Mesenchymal stem cell (in vitro differentiated cells and primary cell): ENCODE results near the gene ST3GAL5.

Source experiments
- DNase-seq: peaks from one replicate; pipeline ENCODE4 v3.0.0-alpha.2; 2013
- H2AFZ ChIP-seq: one replicate; pipeline ENCODE4 v1.6.1; 2013; ENCODE audit warnings: low read depth, mild to moderate bottlenecking, control low read depth, inconsistent platforms, low read length, moderate library complexity
- H2AK5ac ChIP-seq: 2 replicates; pipeline ENCODE4 v1.6.1; 2013; ENCODE audit warnings: low read length, moderate library complexity, mild to moderate bottlenecking, inconsistent platforms; ENCODE audit not compliant: severe bottlenecking
- H2BK120ac ChIP-seq: one replicate; pipeline ENCODE4 v1.6.1; 2013; ENCODE audit warnings: low read depth, mild to moderate bottlenecking, inconsistent platforms, low read length, moderate library complexity
- H2BK12ac ChIP-seq, 2 experiments: one replicate each; pipeline ENCODE4 v1.6.1; 2013; ENCODE audit warnings: inconsistent platforms in 2 of 2, low read length in 2 of 2, mild to moderate bottlenecking in 2 of 2, moderate library complexity in 2 of 2, control low read depth in 1 of 2
- H2BK15ac ChIP-seq: one replicate; pipeline ENCODE4 v1.6.1; 2013; ENCODE audit warnings: mild to moderate bottlenecking, low read depth, inconsistent platforms; ENCODE audit not compliant: poor library complexity, severe bottlenecking
- H2BK5ac ChIP-seq: 2 replicates; pipeline ENCODE4 v1.6.1; 2013; ENCODE audit warnings: low read depth, mild to moderate bottlenecking, low read length, control low read depth, inconsistent platforms; ENCODE audit not compliant: poor library complexity, severe bottlenecking
- H3K14ac ChIP-seq, 2 experiments: one replicate each; pipeline ENCODE4 v1.6.1; 2013; ENCODE audit warnings: inconsistent platforms in 2 of 2, low read length in 2 of 2, control low read depth in 1 of 2, mild to moderate bottlenecking in 1 of 2, moderate library complexity in 1 of 2
- H3K18ac ChIP-seq, 2 experiments: one replicate each; pipeline ENCODE4 v1.6.1; 2013; ENCODE audit warnings: inconsistent platforms in 2 of 2, low read length in 2 of 2, control low read depth in 1 of 2, low read depth in 1 of 2, mild to moderate bottlenecking in 1 of 2
- H3K23ac ChIP-seq, 2 experiments: one replicate each; pipeline ENCODE4 v1.6.1; 2013; ENCODE audit warnings: inconsistent platforms in 2 of 2, low read length in 2 of 2, mild to moderate bottlenecking in 2 of 2, moderate library complexity in 2 of 2, control low read depth in 1 of 2
- H3K27ac ChIP-seq: 2 replicates; pipeline ENCODE4 v1.5.1; 2013; ENCODE audit warnings: mild to moderate bottlenecking, moderate library complexity, low read length, control low read depth, inconsistent platforms; ENCODE audit not compliant: poor library complexity, severe bottlenecking
- H3K27me3 ChIP-seq, 2 experiments: 2 replicates each; pipeline versions ENCODE4 v1.6.1 to v1.7.0; 2013; ENCODE audit warnings: low read length in 2 of 2, mild to moderate bottlenecking in 2 of 2, moderate library complexity in 2 of 2, control low read depth in 1 of 2, inconsistent platforms in 1 of 2; ENCODE audit not compliant: control insufficient read depth in 1 of 2, insufficient read depth in 1 of 2
- H3K36me3 ChIP-seq, 2 experiments: 2 replicates each; pipeline versions ENCODE4 v1.6.1 to v1.7.0; 2013; ENCODE audit warnings: low read length in 2 of 2, control low read depth in 1 of 2, inconsistent platforms in 1 of 2, low read depth in 1 of 2, mild to moderate bottlenecking in 1 of 2; ENCODE audit not compliant: insufficient read depth in 2 of 2, control insufficient read depth in 1 of 2
- H3K4ac ChIP-seq, 2 experiments: one replicate each; pipeline ENCODE4 v1.6.1; 2013; ENCODE audit warnings: inconsistent platforms in 2 of 2, low read length in 2 of 2, mild to moderate bottlenecking in 2 of 2, moderate library complexity in 2 of 2, control low read depth in 1 of 2, low read depth in 1 of 2
- H3K4me1 ChIP-seq: 2 replicates; pipeline ENCODE4 v1.6.1; 2013; ENCODE audit warnings: low read depth, low read length, control low read depth; ENCODE audit not compliant: control insufficient read depth, insufficient read depth
- H3K4me2 ChIP-seq: 2 replicates; pipeline ENCODE4 v1.6.1; 2013; ENCODE audit warnings: low read length, mild to moderate bottlenecking, inconsistent platforms; ENCODE audit not compliant: poor library complexity, severe bottlenecking
- H3K4me3 ChIP-seq, 2 experiments: 2 replicates each; pipeline versions ENCODE4 v1.5.1 to v1.7.0; 2013; ENCODE audit warnings: low read length in 2 of 2, mild to moderate bottlenecking in 2 of 2, control low read depth in 1 of 2, low read depth in 1 of 2; ENCODE audit not compliant: insufficient read depth in 1 of 2
- H3K79me1 ChIP-seq: replicated peaks from 2 replicates; pipeline ENCODE4 v1.6.1; 2013; ENCODE audit warnings: mild to moderate bottlenecking, control low read depth, low read length, inconsistent platforms; ENCODE audit not compliant: poor library complexity, severe bottlenecking
- H3K9ac ChIP-seq: 2 replicates; pipeline ENCODE4 v1.7.0; 2013; ENCODE audit warnings: mild to moderate bottlenecking, low read length, moderate library complexity
- H3K9me3 ChIP-seq: 2 replicates; pipeline ENCODE4 v1.7.0; 2013; ENCODE audit warnings: mild to moderate bottlenecking, low read length; ENCODE audit not compliant: control insufficient read depth
- H4K8ac ChIP-seq: one replicate; pipeline ENCODE4 v1.6.1; 2013; ENCODE audit warnings: inconsistent platforms, mild to moderate bottlenecking, low read length, moderate library complexity
- H4K91ac ChIP-seq: one replicate; pipeline ENCODE4 v1.6.1; 2013; ENCODE audit warnings: mild to moderate bottlenecking, low read length, inconsistent platforms
- WGBS: methylation state at CpG from one replicate; pipeline ENCODE4 v1.1.7; 2013; ENCODE audit warnings: mixed read lengths; 5-methylcytosine and 5-hydroxymethylcytosine counted together

The ST3GAL5 gene

DNA sequence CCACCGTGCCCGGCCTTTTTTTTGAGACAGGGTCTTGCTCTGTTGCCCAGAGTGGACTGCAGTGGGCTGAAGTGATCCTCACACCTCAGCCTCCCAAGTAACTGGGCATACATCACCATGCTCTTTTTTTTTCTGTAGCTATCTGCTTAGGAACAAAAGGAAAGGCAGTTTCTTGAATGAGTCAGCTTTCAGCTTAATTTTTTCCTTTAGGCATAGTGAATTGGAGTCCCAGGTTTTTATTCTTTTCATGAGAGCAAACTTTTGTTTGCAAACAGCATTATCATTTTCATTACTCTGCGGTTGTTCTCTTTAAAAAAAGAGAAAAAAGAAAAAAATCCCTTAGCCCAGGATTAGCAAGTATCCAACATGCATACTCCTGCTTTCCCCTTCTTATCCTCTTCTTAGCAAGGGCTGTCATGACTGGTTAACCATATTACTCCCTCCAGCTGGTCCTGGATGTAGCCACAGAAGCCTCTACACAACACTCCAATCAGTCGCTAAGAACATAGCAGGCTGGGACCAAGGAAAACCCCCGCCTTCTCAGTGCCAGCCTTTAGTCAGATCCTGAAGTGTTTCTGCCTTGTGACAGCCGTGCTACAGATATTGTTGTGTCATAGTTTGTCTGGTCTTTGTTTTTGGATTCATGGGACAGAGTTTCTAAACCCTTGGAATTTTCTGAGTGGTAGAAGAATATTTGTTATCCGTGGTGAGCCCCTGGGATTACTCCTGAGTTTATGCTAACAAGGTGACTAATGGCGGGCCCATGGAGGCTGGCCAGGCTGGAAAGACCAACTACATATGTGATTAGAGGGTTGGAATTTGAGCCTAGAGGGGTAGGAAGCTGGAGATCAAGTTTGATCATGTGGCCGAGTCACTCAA lies 23.3 kb upstream of the ST3GAL5 start:
- peak overlapping the region; percentile 85 for H3K9ac ChIP-seq
- no peak overlapping the region for H2BK15ac ChIP-seq
- no peak overlapping the region for H2BK5ac ChIP-seq
- H3K9me3 ChIP-seq, result no peaks in the 10 kb centered on the region
- no peak overlapping the region for H2AFZ ChIP-seq
- 53% methylated on average over 8 of the region's 9 CpGs for WGBS
- no peaks in the 10 kb centered on the region for H3K27me3 ChIP-seq
- peak overlapping the region in 1 of 2 experiments; percentile 14 for H2BK12ac ChIP-seq
- peak overlapping the region; percentile 45 for H4K8ac ChIP-seq
- peak overlapping the region; percentile 35 for H3K27ac ChIP-seq
- no peak overlapping the region for H3K4me3 ChIP-seq
- peak overlapping the region; percentile 45 to 61 for H3K18ac ChIP-seq
- no peak overlapping the region for H3K14ac ChIP-seq
- H3K79me1 ChIP-seq, result no peaks in the 10 kb centered on the region
- no peak overlapping the region for H4K91ac ChIP-seq
- no peak overlapping the region for H2AK5ac ChIP-seq
- peaks cover 8% of the 10 kb centered on the region for H3K4me1 ChIP-seq
- H3K4me2 ChIP-seq, result no peak overlapping the region
- no peaks in the 10 kb centered on the region for H3K36me3 ChIP-seq
- peak; percentile 96 for DNase-seq
- H3K23ac ChIP-seq, result no peak overlapping the region
- H3K4ac ChIP-seq, result peak overlapping the region in 1 of 2 experiments; percentile 2
- no peak overlapping the region for H2BK120ac ChIP-seq

DNA sequence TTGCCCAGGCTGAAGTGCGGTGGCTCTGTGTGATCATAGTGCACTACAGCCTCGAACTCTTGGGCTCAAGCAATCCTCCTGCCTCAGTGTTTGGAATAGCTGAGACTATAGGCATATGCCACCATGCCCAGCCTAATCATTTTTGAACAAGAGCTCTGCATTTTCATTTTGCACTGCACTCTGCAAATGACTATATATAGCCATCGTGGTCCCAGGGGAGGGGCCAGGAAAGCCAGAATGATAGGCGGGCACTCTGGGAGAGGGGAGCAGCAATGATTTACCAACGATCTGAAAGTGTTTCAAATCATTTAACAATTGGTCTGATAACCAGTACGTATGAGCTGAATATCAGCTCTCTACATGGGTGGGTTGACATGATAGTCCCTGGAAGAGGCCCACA lies 22.3 kb upstream of the ST3GAL5 start:
- no peak overlapping the region for H3K27ac ChIP-seq
- no peaks in the 10 kb centered on the region for H3K27me3 ChIP-seq
- no peak overlapping the region for H2BK15ac ChIP-seq
- H3K79me1 ChIP-seq, result no peaks in the 10 kb centered on the region
- H3K4ac ChIP-seq, result no peak overlapping the region
- 97% methylated on average over 6 of the region's 6 CpGs for WGBS
- H3K9ac ChIP-seq, result peak overlapping the region; percentile 85
- H3K23ac ChIP-seq, result no peak overlapping the region
- H2BK5ac ChIP-seq, result no peak overlapping the region
- no peaks in the 10 kb centered on the region for H3K9me3 ChIP-seq
- H4K91ac ChIP-seq, result no peak overlapping the region
- no peak overlapping the region for H2BK12ac ChIP-seq
- no peaks in the 10 kb centered on the region for H3K36me3 ChIP-seq
- peak overlapping the region in 1 of 2 experiments; percentile 24 for H3K18ac ChIP-seq
- H3K4me2 ChIP-seq, result no peak overlapping the region
- no peak overlapping the region for H3K14ac ChIP-seq
- H2AK5ac ChIP-seq, result no peak overlapping the region
- peak overlapping the region; percentile 7 for H4K8ac ChIP-seq
- H2AFZ ChIP-seq, result no peak overlapping the region
- H2BK120ac ChIP-seq, result no peak overlapping the region
- peaks cover 8% of the 10 kb centered on the region for H3K4me1 ChIP-seq
- DNase-seq, result no peak
- H3K4me3 ChIP-seq, result no peak overlapping the region

DNA sequence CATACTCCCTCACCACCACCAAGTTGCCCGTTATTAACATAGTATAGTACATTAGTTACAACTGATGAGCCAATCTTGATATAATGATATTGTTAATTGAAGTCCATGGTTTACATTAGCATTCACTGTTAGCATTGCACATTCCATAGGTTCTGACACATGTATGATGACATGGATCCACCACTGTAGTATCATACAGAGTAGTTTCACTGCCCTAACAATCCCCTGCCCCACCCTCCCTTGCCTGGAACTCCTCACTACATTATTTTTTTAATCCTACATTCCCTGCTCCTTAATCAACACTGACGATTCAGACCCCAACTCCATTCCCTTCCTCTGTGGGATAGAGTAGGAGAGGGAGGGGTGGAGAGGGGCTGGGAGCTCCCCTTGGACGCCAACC lies 20.2 kb upstream of the ST3GAL5 start:
- peak overlapping the region; percentile 14 for H4K8ac ChIP-seq
- H4K91ac ChIP-seq, result no peak overlapping the region
- no peaks in the 10 kb centered on the region for H3K9me3 ChIP-seq
- H3K14ac ChIP-seq, result peak overlapping the region in 1 of 2 experiments; percentile 49
- H3K4me3 ChIP-seq, result no peak overlapping the region
- no peak overlapping the region for H3K4ac ChIP-seq
- H3K23ac ChIP-seq, result no peak overlapping the region
- H2BK12ac ChIP-seq, result peak overlapping the region in 1 of 2 experiments; percentile 59
- H2AK5ac ChIP-seq, result no peak overlapping the region
- H2AFZ ChIP-seq, result no peak overlapping the region
- no peaks in the 10 kb centered on the region for H3K79me1 ChIP-seq
- no peak overlapping the region for H3K9ac ChIP-seq
- no peak overlapping the region for H2BK15ac ChIP-seq
- peak overlapping the region in 1 of 2 experiments; percentile 49 for H3K18ac ChIP-seq
- H2BK5ac ChIP-seq, result no peak overlapping the region
- H3K4me1 ChIP-seq, result no peaks in the 10 kb centered on the region
- no peaks in the 10 kb centered on the region for H3K27me3 ChIP-seq
- no peak overlapping the region for H3K4me2 ChIP-seq
- H3K36me3 ChIP-seq, result no peaks in the 10 kb centered on the region
- WGBS, result 88% methylated on average over 2 of the region's 3 CpGs
- no peak overlapping the region for H2BK120ac ChIP-seq
- H3K27ac ChIP-seq, result no peak overlapping the region
- no peak for DNase-seq

DNA sequence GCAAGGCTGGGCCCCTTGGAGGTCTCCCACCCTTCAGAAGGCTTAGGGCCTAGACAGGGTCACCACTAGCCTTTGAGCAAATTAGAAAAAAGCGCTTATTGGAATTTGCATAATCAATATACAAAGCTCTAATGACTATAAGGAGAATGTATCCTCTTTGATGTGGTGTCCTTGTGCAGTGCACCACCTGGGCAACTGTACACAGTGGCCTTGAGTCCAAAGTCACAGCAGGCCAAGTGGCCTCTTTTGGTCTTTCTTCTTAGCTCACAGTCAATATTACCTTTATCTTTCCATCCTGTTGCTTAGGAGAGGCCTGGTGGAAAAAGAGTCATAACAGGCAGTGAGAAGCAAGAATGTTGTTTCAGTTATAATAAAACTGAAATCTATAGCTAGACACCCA lies 19.7 kb upstream of the ST3GAL5 start:
- Histone ChIP-seq H3K23ac (no peak overlapping the region), H3K27ac (no peak overlapping the region), H3K9me3 (no peaks in the 10 kb centered on the region), H3K27me3 (no peaks in the 10 kb centered on the region), H3K4me3 (no peak overlapping the region), H2BK120ac (no peak overlapping the region), H3K4me2 (no peak overlapping the region), H2AK5ac (no peak overlapping the region), H4K91ac (no peak overlapping the region), H3K4me1 (no peaks in the 10 kb centered on the region), H2AFZ (no peak overlapping the region), H3K4ac (no peak overlapping the region), H3K36me3 (no peaks in the 10 kb centered on the region), H4K8ac (no peak overlapping the region), H2BK12ac (peak overlapping the region in 1 of 2 experiments; percentile 15), H3K9ac (no peak overlapping the region), H3K18ac (no peak overlapping the region), H2BK15ac (no peak overlapping the region), H3K14ac (no peak overlapping the region), H2BK5ac (no peak overlapping the region), H3K79me1 (no peaks in the 10 kb centered on the region)
- no CpG with 5 or more reads among the region's 1 CpG for WGBS
- no peak for DNase-seq
